Stimulated activated CD4-positive, alpha-beta T cell treated with anti-CD3 and anti-CD28 coated beads, Interleukin-2, amount 100 ng/mL, for 4 hours (primary cell): Measurements from ENCODE around the gene APC.

Source experiments
- DNase-seq: peaks from one replicate; pipeline ENCODE4 v3.0.0-alpha.2; 2020; ENCODE audit warnings: low read depth

APC gene

GRCh38 chr5:112784726-112785125 is 47.0 kb downstream of the APC start:
- no peak for DNase-seq

GRCh38 chr5:112787261-112787660 is 49.6 kb downstream of the APC start:
- no peak for DNase-seq

DNA sequence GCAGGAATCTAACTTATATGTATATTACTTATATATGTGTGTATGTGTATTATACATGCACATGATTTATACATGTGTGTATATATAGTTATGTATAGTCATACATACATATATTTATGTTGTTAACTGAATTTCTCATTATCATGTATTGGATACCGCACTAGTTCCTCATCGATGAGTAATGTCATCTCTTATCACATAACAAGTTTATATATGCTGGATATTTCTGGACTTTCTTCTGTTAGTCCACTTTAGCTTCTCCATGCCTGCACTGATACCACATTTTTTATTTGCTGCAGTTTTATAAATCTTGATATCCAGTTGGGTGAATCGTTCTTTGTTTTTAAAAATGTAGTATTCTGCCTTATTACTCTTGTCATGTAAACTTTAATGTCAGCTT is 50.2 kb downstream of the APC start:
- DNase-seq: no peak

DNA sequence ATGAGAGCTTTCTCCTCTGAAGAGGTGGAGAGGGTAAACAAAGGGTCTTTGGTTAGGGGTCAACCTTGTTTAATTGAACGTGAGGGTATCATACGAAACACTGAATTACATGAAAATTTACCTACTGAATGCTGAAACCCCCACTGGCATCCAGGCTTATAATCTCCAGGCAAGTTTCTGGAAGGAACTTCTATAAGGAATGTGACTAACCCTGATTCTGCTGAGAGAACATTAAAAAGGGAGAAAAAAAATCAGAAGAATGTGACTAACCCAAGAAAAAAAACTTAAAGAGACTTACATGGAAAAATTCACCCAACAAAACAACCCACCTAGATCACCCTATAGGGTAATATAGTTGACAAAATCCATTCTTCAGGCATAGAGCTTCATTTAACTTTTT is 55.5 kb downstream of the APC start:
- no peak for DNase-seq

DNA sequence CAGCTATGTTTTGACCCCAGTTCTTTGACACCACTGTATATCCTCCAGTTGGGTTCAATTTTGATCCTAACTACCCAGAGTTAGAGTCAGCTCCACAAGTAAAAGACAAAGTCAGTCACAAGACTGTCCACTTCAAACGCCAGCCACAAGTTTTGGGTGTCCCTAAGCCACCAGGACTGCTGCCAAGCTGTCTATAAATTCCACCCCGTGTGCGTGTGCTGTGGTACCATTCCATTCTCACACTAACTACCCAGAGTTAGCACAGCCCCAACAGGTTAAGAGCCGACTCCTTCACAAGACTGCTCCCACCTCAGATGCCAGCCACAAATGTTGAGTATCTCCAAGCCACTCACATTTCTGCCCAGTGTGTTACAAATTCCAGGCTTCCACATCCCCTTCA is 56.7 kb downstream of the APC start:
- no peak for DNase-seq

DNA sequence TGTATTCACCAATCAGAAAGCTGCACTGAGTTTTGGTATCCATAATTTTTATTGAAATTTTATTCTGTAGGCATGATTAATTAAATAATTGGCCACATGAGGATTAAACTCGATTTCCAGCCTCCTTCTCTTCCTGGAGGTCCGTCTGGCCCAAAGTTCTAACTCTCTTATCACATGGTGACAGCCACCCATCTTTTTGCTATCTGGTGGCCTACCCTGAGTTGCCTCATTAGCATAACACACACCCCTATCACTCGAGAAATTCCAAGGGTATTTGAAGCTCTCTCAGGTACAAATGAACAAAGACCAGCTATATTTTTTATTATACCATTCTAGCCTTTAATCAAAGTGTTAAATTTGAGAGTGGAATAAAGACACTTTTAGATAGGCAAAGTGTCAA is 57.7 kb downstream of the APC start:
- no peak for DNase-seq

GRCh38 chr5:112795944-112796678 is 58.4 kb downstream of the APC start:
- no peak for DNase-seq

DNA sequence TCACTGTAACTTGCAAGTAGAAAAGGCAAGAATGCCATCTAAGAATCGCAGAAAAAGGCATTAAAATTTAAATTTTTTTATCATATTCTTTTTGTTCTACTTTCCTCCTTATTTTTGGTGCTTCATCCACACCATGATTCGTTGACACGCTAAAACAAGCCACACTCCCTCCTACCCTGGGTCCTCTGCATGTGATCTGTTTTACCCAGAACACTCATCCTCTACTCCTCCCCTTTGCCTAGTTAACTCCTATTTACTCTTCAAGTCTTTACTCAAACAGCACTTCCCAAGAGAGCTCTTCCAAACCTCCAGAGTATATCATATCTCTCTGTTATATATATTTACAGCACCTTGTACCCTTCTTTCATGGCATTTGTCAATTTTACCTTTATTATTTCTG is 62.0 kb downstream of the APC start:
- DNase-seq: no peak

GRCh38 chr5:112800891-112801290 is 63.2 kb downstream of the APC start:
- no peak for DNase-seq

- no peak for DNase-seq
Observed at GRCh38 chr5:112811023-112811422, 73.3 kb downstream of the APC start.

DNA sequence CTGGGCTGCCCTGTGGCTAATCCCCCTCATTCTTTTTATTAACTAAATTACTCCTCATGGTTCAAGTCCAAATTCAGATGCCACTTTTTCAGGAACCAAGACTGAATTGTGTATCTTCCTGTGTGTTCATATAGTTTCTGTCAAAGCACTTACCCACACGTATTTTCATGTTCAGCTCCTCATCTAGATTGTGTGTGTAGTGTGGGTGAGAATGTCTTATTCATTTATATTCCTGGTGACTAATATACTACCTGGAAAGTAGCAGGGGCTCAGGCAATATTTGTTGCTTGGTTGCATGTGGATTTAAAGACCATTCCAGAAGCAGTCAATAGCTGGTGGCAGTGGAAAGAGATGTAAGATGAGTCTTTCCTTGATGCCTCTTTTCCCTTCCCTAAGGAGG is 74.9 kb downstream of the APC start:
- no peak for DNase-seq

- no peak for DNase-seq
Observed at GRCh38 chr5:112820246-112820645, 82.6 kb downstream of the APC start.

DNA sequence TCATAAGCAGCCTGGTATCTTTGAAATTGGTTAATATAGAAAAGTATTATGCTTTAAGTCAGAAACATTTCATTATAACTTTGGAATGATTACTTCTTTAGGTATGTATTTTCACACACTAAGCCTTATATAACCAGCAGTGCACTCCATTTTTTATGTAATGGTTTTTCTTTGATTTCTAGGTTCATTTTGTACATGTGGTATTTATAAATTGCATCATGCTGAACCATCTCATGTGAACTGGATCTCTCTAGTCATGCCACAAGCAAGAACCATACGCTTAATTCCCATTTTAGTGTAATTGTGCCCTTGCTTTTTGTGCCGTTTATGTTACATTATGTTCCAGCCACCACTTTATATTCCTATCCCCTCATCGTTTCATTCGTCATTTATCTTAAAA is 84.8 kb downstream of the APC start:
- no peak for DNase-seq

- DNase-seq: no peak
Observed at GRCh38 chr5:112823181-112823580, 85.5 kb downstream of the APC start.

- DNase-seq: no peak
Observed at GRCh38 chr5:112823656-112824055, 86.0 kb downstream of the APC start.

GRCh38 chr5:112824197-112824596 is 86.5 kb downstream of the APC start:
- DNase-seq: no peak

GRCh38 chr5:112830378-112830777 is 92.7 kb downstream of the APC start:
- DNase-seq: no peak

GRCh38 chr5:112833971-112834370 is 96.3 kb downstream of the APC start:
- DNase-seq: no peak

DNA sequence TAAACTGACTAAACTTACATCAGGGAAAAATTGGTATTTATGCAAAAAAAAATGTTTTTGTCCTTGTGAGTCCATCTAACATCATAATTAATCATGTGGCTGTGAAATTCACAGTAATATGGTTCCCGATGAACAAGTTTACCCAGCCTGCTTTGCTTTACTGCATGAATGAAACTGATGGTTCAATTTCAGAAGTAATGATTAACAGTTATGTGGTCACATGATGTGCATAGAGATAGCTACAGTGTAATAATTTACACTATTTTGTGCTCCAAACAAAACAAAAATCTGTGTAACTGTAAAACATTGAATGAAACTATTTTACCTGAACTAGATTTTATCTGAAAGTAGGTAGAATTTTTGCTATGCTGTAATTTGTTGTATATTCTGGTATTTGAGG is 106.8 kb downstream of the APC start:
- DNase-seq: no peak

DNA sequence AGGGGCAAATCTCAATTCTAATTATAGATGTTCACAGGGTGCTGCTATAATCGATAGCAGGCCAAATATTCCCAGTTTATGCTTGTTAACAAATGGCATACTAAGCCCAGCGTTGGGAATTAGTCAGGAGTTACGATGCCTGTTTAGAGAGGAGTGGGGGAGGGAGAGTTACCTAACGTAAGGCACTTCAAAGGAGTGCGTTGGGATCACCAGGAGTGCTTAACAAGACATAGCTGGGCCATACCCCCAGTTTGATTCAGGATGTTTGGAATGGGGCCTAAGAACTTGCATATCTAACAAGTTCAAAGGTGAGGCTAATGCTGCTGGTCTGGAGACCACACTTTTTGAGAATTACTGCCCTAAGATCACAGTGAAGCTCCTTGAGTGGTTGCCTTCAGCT is 108.9 kb downstream of the APC start:
- no peak for DNase-seq

DNA sequence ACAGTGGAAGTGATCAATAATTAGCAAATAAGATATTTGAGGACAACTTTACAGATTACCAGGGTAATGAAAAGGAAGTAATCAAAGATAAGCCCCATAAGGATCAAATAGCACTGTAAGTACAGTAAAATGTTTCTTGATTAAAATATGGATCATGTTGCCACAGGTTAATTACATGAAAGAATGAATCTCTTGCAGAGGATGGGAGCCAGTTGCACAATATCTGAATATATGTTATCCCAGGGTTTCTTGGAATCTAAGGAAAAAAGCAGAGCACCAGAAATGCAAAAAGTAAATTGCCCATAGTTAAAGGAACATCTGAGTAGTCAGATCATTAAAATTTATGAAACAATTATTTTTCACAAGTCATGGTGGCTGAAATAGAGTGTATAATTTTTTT is 109.6 kb downstream of the APC start:
- no peak for DNase-seq

- DNase-seq: no peak
Observed at GRCh38 chr5:112848116-112848811, 110.6 kb downstream of the APC start.

GRCh38 chr5:112849912-112850311 is 112.2 kb downstream of the APC start:
- no peak for DNase-seq

DNA sequence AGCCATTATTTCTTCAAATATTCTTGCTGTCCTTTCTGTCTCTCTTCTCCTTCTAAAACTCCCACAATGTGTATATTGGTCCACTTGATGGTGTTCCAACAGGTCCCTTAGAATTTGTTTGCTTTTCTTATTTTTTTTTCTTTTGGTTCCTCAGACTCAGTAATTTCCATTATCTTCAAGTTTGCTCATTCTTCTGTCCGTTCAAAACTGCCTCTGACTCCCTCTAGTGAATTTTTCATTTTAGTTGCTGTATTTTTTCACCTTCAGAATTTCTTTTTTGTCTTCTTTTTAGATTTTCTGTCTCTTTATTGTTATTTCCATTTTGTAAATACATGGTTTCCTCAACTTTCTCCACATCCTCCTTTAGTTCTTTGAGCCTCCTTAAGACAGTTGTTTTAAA is 117.0 kb downstream of the APC start:
- DNase-seq: no peak
